ENCODE data around the gene HMCN1. TPM values are rescaled to one million over a fixed set of nuclear protein-coding genes. Genes with fewer than 3 reads are reported as not detected.

The HMCN1 gene
- polyA plus RNA-seq, 1 of the 3 experiments (the other 2 are of a cell fraction), result 59.5 TPM

GRCh38 chr1:186063091-186063657 is 329.0 kb downstream of the HMCN1 start:
- no peaks in the 10 kb centered on the region for H3K79me2 ChIP-seq (ENCODE audit: insufficient read depth)
- H3F3A ChIP-seq (replicated peaks; ENCODE audit: insufficient read depth), result no peaks in the 10 kb centered on the region
- H4K20me1 ChIP-seq (ENCODE audit: insufficient read depth), result no peaks in the 10 kb centered on the region
- TF ChIP-seq PBX3 (IDR thresholded peaks at IDR 0.05) (no peak), TAF1 (IDR thresholded peaks at IDR 0.05; ENCODE audit: borderline replicate concordance, low read depth, low read length) (no peak), IRF3 (IDR thresholded peaks at IDR 0.05; ENCODE audit: low read depth, low read length) (no peak), CTCF (IDR thresholded peaks at IDR 0.05) (no peak), TEAD4 (IDR thresholded peaks at IDR 0.05; ENCODE audit: borderline replicate concordance, insufficient read depth) (no peak), RAD21 (IDR thresholded peaks at IDR 0.05; ENCODE audit: low read length) (no peak), RCOR1 (IDR thresholded peaks at IDR 0.05; ENCODE audit: low read length) (no peak), MEF2A (IDR thresholded peaks at IDR 0.05; ENCODE audit: borderline replicate concordance, low read depth) (no peak), GABPA (IDR thresholded peaks at IDR 0.05; ENCODE audit: low read depth) (no peak), MXI1 (IDR thresholded peaks at IDR 0.05; ENCODE audit: low read depth, low read length) (no peak), REST (IDR thresholded peaks at IDR 0.05; ENCODE audit: low read depth, low read length) (no peak), GATA2 (CRISPR knock-in tag; IDR thresholded peaks at IDR 0.05) (no peak), CHD2 (IDR thresholded peaks at IDR 0.05; ENCODE audit: low read length, partially characterized antibody) (no peak), EP300 (IDR thresholded peaks at IDR 0.05; ENCODE audit: borderline replicate concordance in 1 of 2, low read depth in 1 of 2, low read length in 1 of 2) (no peak), MAX (IDR thresholded peaks at IDR 0.05; ENCODE audit: low read depth) (no peak), FOSL2 (IDR thresholded peaks at IDR 0.05; ENCODE audit: borderline replicate concordance, low read depth) (no peak)
- no peak overlapping the region for H3K27ac ChIP-seq (ENCODE audit: low read depth in 2 of 2, low read length in 1 of 2)
- H3K9me2 ChIP-seq, result no peaks in the 10 kb centered on the region
- H3K4me2 ChIP-seq, result no peak overlapping the region
- ChIA-PET POLR2A (no interaction called here), CTCF (no interaction called here)
- 13% methylated on average over 1 of the region's 1 CpG for WGBS (ENCODE audit: low lambda C conversion rate)
- H3K9ac ChIP-seq, result no peak overlapping the region
- no peak overlapping the region for H2AFZ ChIP-seq (ENCODE audit: low read depth)
- peaks cover 5 to 11% of the 10 kb centered on the region in 2 experiments for H3K36me3 ChIP-seq (replicated peaks in 1 of 2; ENCODE audit: control insufficient read depth in 1 of 2, insufficient read depth in 2 of 2, low read length in 1 of 2)
- no peak for DNase-seq
- no peaks in the 10 kb centered on the region; the same call in 1 of the 2 replicates for H3K27me3 ChIP-seq (ENCODE audit: insufficient read depth)
- H3K4me1 ChIP-seq (ENCODE audit: control insufficient read depth in 1 of 2, insufficient read depth in 2 of 2, low read depth in 1 of 2, low read length in 1 of 2), result peaks cover 0 to 4% of the 10 kb centered on the region in 2 experiments; a peak in 2 of 4 replicates
- H3K9me3 ChIP-seq, result no peaks in the 10 kb centered on the region
- H3K4me3 ChIP-seq (ENCODE audit: low read depth in 2 of 2, low read length in 1 of 2), result no peak overlapping the region
